HG03280 (cell line): ENCODE results near the gene N4BP3.
"Not testable (repeated sequence)": the region's sequence is repeated elsewhere in the genome, so short reads cannot be mapped to it uniquely, and the experiment has no call there.

Source experiments
- ATAC-seq: cut with Tn5 transposase; IDR thresholded peaks from one replicate; pipeline ENCODE4 v1.9.1; 2021; ENCODE audit warnings: mild to moderate bottlenecking, moderate library complexity; ENCODE audit not compliant: unreplicated experiment

Gene N4BP3

GRCh38 chr5:178113141-178113787 lies at the start of gene N4BP3:
Gene N4BP3, plus strand, starts transcription at chr5:178113532. Its CDS starts 6,052 bp downstream, at chr5:178119584.
- ATAC-seq = peak; percentile 73

GRCh38 chr5:178067755-178068154 lies 45.6 kb upstream of the N4BP3 start:
- no peak for ATAC-seq

- no peak for ATAC-seq
Observed at GRCh38 chr5:178068293-178068692, 45.0 kb upstream of the N4BP3 start.

- no peak for ATAC-seq
Observed at GRCh38 chr5:178069909-178070308, 43.4 kb upstream of the N4BP3 start.

GRCh38 chr5:178071108-178071507 lies 42.2 kb upstream of the N4BP3 start:
- no peak for ATAC-seq

- ATAC-seq = no peak
Observed at GRCh38 chr5:178072749-178073148, 40.6 kb upstream of the N4BP3 start.

GRCh38 chr5:178074266-178074952 lies 38.9 kb upstream of the N4BP3 start:
- ATAC-seq = no peak

GRCh38 chr5:178076965-178077364 lies 36.4 kb upstream of the N4BP3 start:
- not testable (repeated sequence) for ATAC-seq

GRCh38 chr5:178077751-178078150 lies 35.6 kb upstream of the N4BP3 start:
- no peak for ATAC-seq

- ATAC-seq = no peak
Observed at GRCh38 chr5:178078197-178079010, 34.9 kb upstream of the N4BP3 start.

- no peak for ATAC-seq
Observed at GRCh38 chr5:178080056-178080455, 33.3 kb upstream of the N4BP3 start.

GRCh38 chr5:178080618-178081410 lies 32.5 kb upstream of the N4BP3 start:
- ATAC-seq = no peak

GRCh38 chr5:178081571-178082243 lies 31.6 kb upstream of the N4BP3 start:
- no peak for ATAC-seq

GRCh38 chr5:178083922-178084321 lies 29.4 kb upstream of the N4BP3 start:
- no peak for ATAC-seq

- ATAC-seq = no peak
Observed at GRCh38 chr5:178085316-178085715, 28.0 kb upstream of the N4BP3 start.

- no peak for ATAC-seq
Observed at GRCh38 chr5:178086266-178086665, 27.1 kb upstream of the N4BP3 start.

GRCh38 chr5:178087199-178087598 lies 26.1 kb upstream of the N4BP3 start:
- ATAC-seq = not testable (repeated sequence)

- no peak for ATAC-seq
Observed at GRCh38 chr5:178090856-178091255, 22.5 kb upstream of the N4BP3 start.

GRCh38 chr5:178093134-178093533 lies 20.2 kb upstream of the N4BP3 start:
- ATAC-seq = no peak

GRCh38 chr5:178094345-178094744 lies 19.0 kb upstream of the N4BP3 start:
- no peak for ATAC-seq
